Breast epithelium (tissue), 3 donors: ENCODE results near the gene ZNF665.

Experiments used
- CTCF ChIP-seq, 3 donors: fragments of 450-650 bp; IDR thresholded peaks; one replicate each; pipeline ENCODE4 v1.5.1; 2016 to 2017; ENCODE audit warnings: antibody characterized with exemption in 3 of 3, mild to moderate bottlenecking in 3 of 3, moderate library complexity in 3 of 3
- POLR2A ChIP-seq: fragments of 450-650 bp; IDR thresholded peaks from one replicate; pipeline ENCODE4 v1.6.1; 2016; ENCODE audit warnings: antibody characterized with exemption, mild to moderate bottlenecking, moderate library complexity

- TF ChIP-seq CTCF (IDR thresholded peaks at IDR 0.05) = no peak
- TF ChIP-seq POLR2A = no peak
These were observed 11.0 kb downstream of the ZNF665 start for GRCh38 chr19:53182202-53182601.
